Measurements from ENCODE around the gene TCEA2.

DNA sequence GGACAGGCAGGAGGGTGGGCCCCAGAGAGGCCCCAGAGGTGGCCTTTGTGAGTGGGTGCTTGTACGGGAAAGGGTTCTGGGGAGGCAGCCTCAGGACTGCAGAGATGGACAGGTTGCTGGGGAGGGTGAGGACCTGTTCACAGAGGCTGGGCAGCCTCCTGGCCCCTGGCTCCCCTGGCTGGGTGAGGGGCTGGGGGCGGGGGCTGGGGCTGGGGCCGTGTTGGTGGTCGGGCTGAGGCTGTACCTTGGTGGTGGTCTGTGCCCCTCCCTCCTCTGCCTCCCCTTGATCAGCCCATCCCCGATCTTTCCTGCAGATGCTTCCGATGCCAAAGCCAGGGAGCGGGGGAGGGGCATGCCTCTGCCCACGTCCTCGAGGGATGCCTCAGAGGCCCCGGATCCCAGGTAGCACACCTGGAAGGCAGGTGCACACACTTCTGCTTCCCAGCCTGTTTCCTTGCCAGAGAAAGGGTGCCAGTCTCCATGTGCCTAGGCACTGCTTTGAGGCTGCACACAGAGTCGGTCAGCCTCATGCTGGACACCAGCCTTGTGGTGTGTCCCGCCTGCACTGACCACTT, 4.8 kb downstream of the TCEA2 start:
- TF ChIP-seq, protein P1, sequence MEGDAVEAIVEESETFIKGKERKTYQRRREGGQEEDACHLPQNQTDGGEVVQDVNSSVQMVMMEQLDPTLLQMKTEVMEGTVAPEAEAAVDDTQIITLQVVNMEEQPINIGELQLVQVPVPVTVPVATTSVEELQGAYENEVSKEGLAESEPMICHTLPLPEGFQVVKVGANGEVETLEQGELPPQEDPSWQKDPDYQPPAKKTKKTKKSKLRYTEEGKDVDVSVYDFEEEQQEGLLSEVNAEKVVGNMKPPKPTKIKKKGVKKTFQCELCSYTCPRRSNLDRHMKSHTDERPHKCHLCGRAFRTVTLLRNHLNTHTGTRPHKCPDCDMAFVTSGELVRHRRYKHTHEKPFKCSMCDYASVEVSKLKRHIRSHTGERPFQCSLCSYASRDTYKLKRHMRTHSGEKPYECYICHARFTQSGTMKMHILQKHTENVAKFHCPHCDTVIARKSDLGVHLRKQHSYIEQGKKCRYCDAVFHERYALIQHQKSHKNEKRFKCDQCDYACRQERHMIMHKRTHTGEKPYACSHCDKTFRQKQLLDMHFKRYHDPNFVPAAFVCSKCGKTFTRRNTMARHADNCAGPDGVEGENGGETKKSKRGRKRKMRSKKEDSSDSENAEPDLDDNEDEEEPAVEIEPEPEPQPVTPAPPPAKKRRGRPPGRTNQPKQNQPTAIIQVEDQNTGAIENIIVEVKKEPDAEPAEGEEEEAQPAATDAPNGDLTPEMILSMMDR (IDR thresholded peaks at IDR 0.05), result no peak
- no peak for TF ChIP-seq EZH2 (IDR thresholded peaks at IDR 0.05; ENCODE audit: borderline replicate concordance, insufficient read depth, low read depth, low read length, poor library complexity, severe bottlenecking)

All from B cell (primary cell).